Astrocyte (in vitro differentiated cells and primary cell): Measurements from ENCODE around the gene CD7. TPM values are rescaled to one million over a fixed set of nuclear protein-coding genes. Genes with fewer than 3 reads are reported as not detected.

Experiments
- DNase-seq: peaks from one replicate; pipeline ENCODE4 v3.0.0-alpha.2; 2010; ENCODE audit warnings: low read depth
- FAIRE-seq: peaks from 2 replicates; lab custom pipeline; 2011; peaks lifted over from hg19 to GRCh38; lab: Jason Lieb, UNC
- H2AFZ ChIP-seq: 2 replicates; pipeline ENCODE4 v1.6.0; 2012; ENCODE audit warnings: low read depth, low read length, inconsistent platforms
- H3K27ac ChIP-seq: 2 replicates; pipeline ENCODE4 v1.5.1; 2011; ENCODE audit warnings: low read depth, low read length, inconsistent platforms
- H3K27me3 ChIP-seq: 2 replicates; pipeline ENCODE4 v1.6.0; 2011; ENCODE audit warnings: low read length, inconsistent platforms; ENCODE audit not compliant: insufficient read depth
- H3K36me3 ChIP-seq: 2 replicates; pipeline ENCODE4 v1.5.1; 2011; ENCODE audit warnings: low read length, inconsistent platforms; ENCODE audit not compliant: insufficient read depth
- H3K4me1 ChIP-seq: 2 replicates; pipeline ENCODE4 v1.5.1; 2011; ENCODE audit warnings: low read length, inconsistent platforms; ENCODE audit not compliant: insufficient read depth
- H3K4me2 ChIP-seq: 2 replicates; pipeline ENCODE4 v1.6.0; 2012; ENCODE audit warnings: low read length, inconsistent platforms
- H3K4me3 ChIP-seq: 2 replicates; pipeline ENCODE4 v1.5.1; 2011; ENCODE audit warnings: low read depth, mild to moderate bottlenecking, low read length, inconsistent platforms; ENCODE audit not compliant: insufficient read depth
- H3K79me2 ChIP-seq: 2 replicates; pipeline ENCODE4 v1.6.0; 2012; ENCODE audit warnings: mild to moderate bottlenecking, low read length, inconsistent platforms; ENCODE audit not compliant: insufficient read depth
- H3K9ac ChIP-seq: 2 replicates; pipeline ENCODE4 v1.6.0; 2012; ENCODE audit warnings: mild to moderate bottlenecking, low read length, inconsistent platforms
- H3K9me3 ChIP-seq: 2 replicates; pipeline ENCODE4 v1.5.1; 2012; ENCODE audit warnings: low read depth, mild to moderate bottlenecking, low read length, inconsistent platforms; ENCODE audit not compliant: insufficient read depth
- H4K20me1 ChIP-seq: 2 replicates; pipeline ENCODE4 v1.6.0; 2012; ENCODE audit warnings: low read length, inconsistent platforms; ENCODE audit not compliant: insufficient read depth
- H3K27ac Mint-ChIP-seq: one replicate; pipeline ENCODE4 v1.8.0; 2021; ENCODE audit warnings: mild to moderate bottlenecking, mixed read lengths; ENCODE audit not compliant: unreplicated experiment
- H3K27me3 Mint-ChIP-seq: one replicate; pipeline ENCODE4 v1.8.0; 2021; ENCODE audit warnings: low read depth, mixed read lengths; ENCODE audit not compliant: unreplicated experiment
- H3K36me3 Mint-ChIP-seq: one replicate; pipeline ENCODE4 v1.8.0; 2021; ENCODE audit warnings: low read depth, mixed read lengths; ENCODE audit not compliant: unreplicated experiment
- H3K4me1 Mint-ChIP-seq: one replicate; pipeline ENCODE4 v1.8.0; 2021; ENCODE audit warnings: low read depth, mixed read lengths; ENCODE audit not compliant: unreplicated experiment
- H3K4me3 Mint-ChIP-seq: one replicate; pipeline ENCODE4 v1.8.0; 2021; ENCODE audit warnings: mild to moderate bottlenecking, moderate library complexity, mixed read lengths; ENCODE audit not compliant: unreplicated experiment
- H3K9me3 Mint-ChIP-seq: one replicate; pipeline ENCODE4 v1.8.0; 2021; ENCODE audit warnings: mild to moderate bottlenecking, mixed read lengths; ENCODE audit not compliant: unreplicated experiment
- EZH2 ChIP-seq: IDR thresholded peaks from 2 replicates; pipeline ENCODE4 v1.6.1; 2012; ENCODE audit warnings: mild to moderate bottlenecking, low read length, inconsistent platforms; ENCODE audit not compliant: insufficient read depth
- total RNA-seq: library from RNA; stranded (reverse); gene quantifications from 2 replicates; pipeline ENCODE4 v1.2.1, GENCODE V29; 2021
- TF ChIP-seq, protein P1 (sequence below): IDR thresholded peaks from 2 replicates; pipeline ENCODE4 v1.5.1; 2011; ENCODE audit warnings: low read depth, mild to moderate bottlenecking, inconsistent platforms, low read length, moderate library complexity; ENCODE audit not compliant: insufficient read depth

Gene CD7
- total RNA-seq, 1 donor from 2014 or later = 0.18 TPM

DNA sequence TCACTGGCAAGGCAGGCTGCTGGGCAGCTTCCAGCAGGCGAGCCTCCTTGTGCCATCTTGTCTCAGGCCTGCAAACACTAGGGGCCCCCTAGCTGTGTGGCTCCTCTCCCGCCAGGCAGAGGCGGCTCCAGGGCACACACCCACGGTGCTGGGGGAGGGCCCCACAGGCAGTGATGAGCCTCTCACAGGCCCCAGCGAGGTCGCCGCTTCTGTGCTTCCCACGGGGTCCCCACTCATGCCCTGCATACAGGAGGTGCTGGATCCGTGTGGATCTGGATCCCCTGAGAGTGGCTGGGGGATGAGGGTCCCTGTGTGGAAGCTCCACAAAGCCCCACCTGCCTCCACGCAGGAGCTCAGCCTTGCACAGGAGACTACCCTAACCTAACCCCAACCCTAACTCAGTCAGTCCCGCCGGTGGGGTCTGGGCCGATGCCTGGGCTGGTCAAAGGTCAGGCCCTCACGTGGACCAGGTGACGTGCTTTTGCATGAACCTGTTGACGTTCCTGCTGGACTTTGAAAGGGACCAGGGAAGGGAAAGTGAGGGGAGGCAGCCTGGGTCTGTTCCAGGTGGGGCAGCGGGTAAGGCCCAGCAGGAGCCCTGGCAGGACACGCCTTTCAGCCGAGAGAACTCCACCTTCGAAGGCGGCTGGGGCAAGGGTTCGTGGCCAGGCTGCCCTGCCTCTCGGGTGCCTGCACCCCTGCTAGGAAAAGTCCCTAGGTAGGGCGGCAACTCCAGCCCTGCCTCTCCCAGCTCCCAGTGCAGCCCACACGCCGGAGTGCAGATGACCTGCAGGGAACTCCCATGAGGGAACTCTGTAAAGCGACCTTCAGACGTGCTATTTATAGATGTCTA, 11.0 kb upstream of the CD7 start:
- no peak overlapping the region for H3K27ac Mint-ChIP-seq
- TF ChIP-seq, protein P1, sequence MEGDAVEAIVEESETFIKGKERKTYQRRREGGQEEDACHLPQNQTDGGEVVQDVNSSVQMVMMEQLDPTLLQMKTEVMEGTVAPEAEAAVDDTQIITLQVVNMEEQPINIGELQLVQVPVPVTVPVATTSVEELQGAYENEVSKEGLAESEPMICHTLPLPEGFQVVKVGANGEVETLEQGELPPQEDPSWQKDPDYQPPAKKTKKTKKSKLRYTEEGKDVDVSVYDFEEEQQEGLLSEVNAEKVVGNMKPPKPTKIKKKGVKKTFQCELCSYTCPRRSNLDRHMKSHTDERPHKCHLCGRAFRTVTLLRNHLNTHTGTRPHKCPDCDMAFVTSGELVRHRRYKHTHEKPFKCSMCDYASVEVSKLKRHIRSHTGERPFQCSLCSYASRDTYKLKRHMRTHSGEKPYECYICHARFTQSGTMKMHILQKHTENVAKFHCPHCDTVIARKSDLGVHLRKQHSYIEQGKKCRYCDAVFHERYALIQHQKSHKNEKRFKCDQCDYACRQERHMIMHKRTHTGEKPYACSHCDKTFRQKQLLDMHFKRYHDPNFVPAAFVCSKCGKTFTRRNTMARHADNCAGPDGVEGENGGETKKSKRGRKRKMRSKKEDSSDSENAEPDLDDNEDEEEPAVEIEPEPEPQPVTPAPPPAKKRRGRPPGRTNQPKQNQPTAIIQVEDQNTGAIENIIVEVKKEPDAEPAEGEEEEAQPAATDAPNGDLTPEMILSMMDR = no peak
- TF ChIP-seq EZH2 = no peak
- DNase-seq = no peak
- H3K4me2 ChIP-seq = no peak overlapping the region
- no peaks in the 10 kb centered on the region for H3K9me3 Mint-ChIP-seq
- peaks cover 4% of the 10 kb centered on the region for H3K4me1 Mint-ChIP-seq
- no peak overlapping the region for H3K4me3 Mint-ChIP-seq
- no peaks in the 10 kb centered on the region for H3K36me3 ChIP-seq
- no peaks in the 10 kb centered on the region for H3K9me3 ChIP-seq
- no peak for FAIRE-seq
- H3K36me3 Mint-ChIP-seq = no peaks in the 10 kb centered on the region
- peaks cover 20% of the 10 kb centered on the region for H3K4me1 ChIP-seq
- no peak overlapping the region for H2AFZ ChIP-seq
- H4K20me1 ChIP-seq = peaks cover 6% of the 10 kb centered on the region
- peaks cover 43% of the 10 kb centered on the region for H3K27me3 Mint-ChIP-seq
- no peak overlapping the region for H3K27ac ChIP-seq
- H3K27me3 ChIP-seq = peaks cover 26% of the 10 kb centered on the region
- no peaks in the 10 kb centered on the region for H3K79me2 ChIP-seq
- H3K9ac ChIP-seq = no peak overlapping the region
- H3K4me3 ChIP-seq = no peak overlapping the region

DNA sequence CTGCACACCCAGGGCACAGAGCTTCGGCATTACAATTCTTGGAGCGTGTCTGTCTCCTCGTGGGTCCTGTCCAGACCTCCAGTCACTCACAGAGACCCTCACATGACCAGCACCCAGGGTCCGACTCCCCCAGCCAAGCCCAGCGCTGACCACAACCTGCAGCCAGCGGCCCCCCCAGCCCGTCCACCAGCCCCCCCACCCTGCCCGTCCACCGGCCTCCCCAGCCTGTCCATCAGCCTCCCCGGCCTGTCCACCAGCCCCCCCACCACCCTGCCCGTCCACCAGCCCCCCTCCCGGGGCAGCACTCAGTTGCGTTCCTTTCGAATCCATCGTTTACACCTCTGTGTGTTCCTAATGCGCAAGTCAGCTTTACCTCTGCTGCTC, 10.3 kb upstream of the CD7 start:
- Histone ChIP-seq H3K36me3 (no peaks in the 10 kb centered on the region), H3K9ac (no peak overlapping the region), H3K4me1 (peaks cover 14% of the 10 kb centered on the region), H2AFZ (no peak overlapping the region), H3K27ac (no peak overlapping the region), H3K4me2 (no peak overlapping the region), H3K9me3 (no peaks in the 10 kb centered on the region), H4K20me1 (peaks cover 6% of the 10 kb centered on the region), H3K27me3 (peaks cover 21% of the 10 kb centered on the region), H3K4me3 (no peak overlapping the region), H3K79me2 (no peaks in the 10 kb centered on the region)
- Mint-ChIP-seq H3K36me3 (no peaks in the 10 kb centered on the region), H3K4me3 (no peak overlapping the region), H3K27ac (no peak overlapping the region), H3K27me3 (peaks cover 40% of the 10 kb centered on the region), H3K9me3 (no peaks in the 10 kb centered on the region), H3K4me1 (peaks cover 4% of the 10 kb centered on the region)
- no peak for FAIRE-seq
- TF ChIP-seq, protein P1 = no peak
- TF ChIP-seq EZH2 = no peak
- DNase-seq = no peak

DNA sequence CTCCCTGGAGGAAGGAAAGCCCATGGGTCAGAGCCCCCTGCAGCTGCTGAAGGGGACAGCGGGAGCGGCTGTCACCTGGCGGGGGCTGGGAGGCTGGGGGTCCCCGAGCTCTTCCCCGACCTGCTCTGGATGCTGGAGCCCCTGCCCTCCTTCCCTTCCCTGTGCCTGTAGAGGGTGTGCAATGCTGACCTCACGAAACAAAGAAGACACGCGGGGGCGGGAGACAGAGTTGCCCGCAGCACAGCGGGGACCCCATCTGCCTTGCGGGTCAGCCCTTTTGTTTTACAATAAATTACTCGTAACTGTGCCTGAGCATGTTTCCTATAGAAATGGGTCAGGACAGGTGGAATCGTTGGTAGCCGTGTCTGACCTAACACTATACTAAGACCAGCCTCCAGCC, 9.9 kb upstream of the CD7 start:
- peaks cover 2% of the 10 kb centered on the region for H4K20me1 ChIP-seq
- Mint-ChIP-seq H3K4me3 (no peak overlapping the region), H3K4me1 (peaks cover 4% of the 10 kb centered on the region), H3K27me3 (peaks cover 39% of the 10 kb centered on the region), H3K27ac (no peak overlapping the region), H3K9me3 (no peaks in the 10 kb centered on the region), H3K36me3 (no peaks in the 10 kb centered on the region)
- H3K4me2 ChIP-seq = no peak overlapping the region
- FAIRE-seq (no peak), DNase-seq (no peak)
- no peak for TF ChIP-seq EZH2
- TF ChIP-seq, protein P1 = no peak
- H3K4me1 ChIP-seq = peaks cover 11% of the 10 kb centered on the region
- no peaks in the 10 kb centered on the region for H3K79me2 ChIP-seq
- no peaks in the 10 kb centered on the region for H3K9me3 ChIP-seq
- H3K36me3 ChIP-seq = no peaks in the 10 kb centered on the region
- H3K4me3 ChIP-seq = no peak overlapping the region
- no peak overlapping the region for H3K9ac ChIP-seq
- H2AFZ ChIP-seq = no peak overlapping the region
- peaks cover 17% of the 10 kb centered on the region for H3K27me3 ChIP-seq
- no peak overlapping the region for H3K27ac ChIP-seq
